ENCODE data around the gene WASL.

Gene WASL

GRCh38 chr7:123715198-123715597 lies 33.6 kb downstream of the WASL start:
- H3K4me3 ChIP-seq (ENCODE audit: low read depth, low read length, poor library complexity, severe bottlenecking) = no peak overlapping the region
- no peaks in the 10 kb centered on the region for H4K20me1 ChIP-seq (ENCODE audit: insufficient read depth, low read length)
- no peak overlapping the region for H3K27ac ChIP-seq (ENCODE audit: low read depth, low read length, poor library complexity, severe bottlenecking)
- no peaks in the 10 kb centered on the region for H3K27me3 ChIP-seq (ENCODE audit: insufficient read depth, low read length)
- H3K79me2 ChIP-seq (ENCODE audit: insufficient read depth, low read length) = peaks cover 4% of the 10 kb centered on the region; the same call in 1 of the 2 replicates
- H2AFZ ChIP-seq (ENCODE audit: low read length) = no peak overlapping the region
- H3K4me2 ChIP-seq (ENCODE audit: low read length) = no peak overlapping the region
- no peak for TF ChIP-seq EZH2 (IDR thresholded peaks at IDR 0.05; ENCODE audit: borderline replicate concordance, low read length)
- TF ChIP-seq, protein P1, sequence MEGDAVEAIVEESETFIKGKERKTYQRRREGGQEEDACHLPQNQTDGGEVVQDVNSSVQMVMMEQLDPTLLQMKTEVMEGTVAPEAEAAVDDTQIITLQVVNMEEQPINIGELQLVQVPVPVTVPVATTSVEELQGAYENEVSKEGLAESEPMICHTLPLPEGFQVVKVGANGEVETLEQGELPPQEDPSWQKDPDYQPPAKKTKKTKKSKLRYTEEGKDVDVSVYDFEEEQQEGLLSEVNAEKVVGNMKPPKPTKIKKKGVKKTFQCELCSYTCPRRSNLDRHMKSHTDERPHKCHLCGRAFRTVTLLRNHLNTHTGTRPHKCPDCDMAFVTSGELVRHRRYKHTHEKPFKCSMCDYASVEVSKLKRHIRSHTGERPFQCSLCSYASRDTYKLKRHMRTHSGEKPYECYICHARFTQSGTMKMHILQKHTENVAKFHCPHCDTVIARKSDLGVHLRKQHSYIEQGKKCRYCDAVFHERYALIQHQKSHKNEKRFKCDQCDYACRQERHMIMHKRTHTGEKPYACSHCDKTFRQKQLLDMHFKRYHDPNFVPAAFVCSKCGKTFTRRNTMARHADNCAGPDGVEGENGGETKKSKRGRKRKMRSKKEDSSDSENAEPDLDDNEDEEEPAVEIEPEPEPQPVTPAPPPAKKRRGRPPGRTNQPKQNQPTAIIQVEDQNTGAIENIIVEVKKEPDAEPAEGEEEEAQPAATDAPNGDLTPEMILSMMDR (IDR thresholded peaks at IDR 0.05; ENCODE audit: low read length) = no peak
- H3K9me3 ChIP-seq (ENCODE audit: low read length) = no peaks in the 10 kb centered on the region
- H3F3A ChIP-seq (ENCODE audit: insufficient read depth, low read length) = no peaks in the 10 kb centered on the region
- H3K9ac ChIP-seq (ENCODE audit: low read length) = no peak overlapping the region
- H3K36me3 ChIP-seq (ENCODE audit: insufficient read depth, low read length) = no peaks in the 10 kb centered on the region
- H3K9me2 ChIP-seq (ENCODE audit: low read depth, low read length) = no peaks in the 10 kb centered on the region
- peaks cover 5% of the 10 kb centered on the region for H3K4me1 ChIP-seq (ENCODE audit: insufficient read depth, low read length, severe bottlenecking)

DNA sequence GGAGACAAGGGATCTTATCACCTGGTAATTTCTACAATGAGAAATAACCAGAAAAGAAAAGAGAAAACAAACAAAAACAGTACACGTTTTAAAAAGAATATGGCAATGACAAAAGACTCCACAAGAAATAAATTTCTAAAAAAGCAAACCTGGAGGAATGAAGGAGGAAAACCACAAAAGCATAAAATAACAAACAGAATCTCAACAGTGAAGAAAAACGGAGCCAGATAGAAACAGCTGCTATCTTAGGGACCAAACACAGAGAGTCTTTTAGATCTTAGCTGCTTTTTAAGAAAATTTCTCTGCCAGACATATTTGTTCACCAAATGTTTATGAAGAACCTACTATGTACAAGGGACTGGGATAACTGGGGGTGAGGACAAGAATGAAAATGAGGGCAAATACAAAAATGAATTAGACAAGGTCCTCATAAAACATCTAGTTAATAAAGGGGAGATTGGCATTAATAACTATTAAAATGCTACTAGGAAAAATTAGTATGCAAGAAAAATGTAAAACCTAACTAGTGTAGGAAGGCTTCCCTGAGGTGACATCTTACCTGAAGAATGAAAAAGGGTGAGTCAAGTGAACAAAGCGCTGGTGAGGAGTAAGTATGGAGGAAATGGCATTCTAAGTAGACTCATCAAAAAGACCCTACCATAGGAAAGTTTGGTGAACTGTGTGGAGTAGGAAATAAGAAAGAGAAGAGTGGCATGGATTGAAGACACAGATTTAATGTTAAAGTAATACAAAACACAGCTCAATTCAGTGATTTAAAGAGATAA lies 34.3 kb downstream of the WASL start:
- Histone ChIP-seq H4K20me1 (ENCODE audit: insufficient read depth, low read length) (no peaks in the 10 kb centered on the region), H3K79me2 (ENCODE audit: insufficient read depth, low read length) (peaks cover 4% of the 10 kb centered on the region; the same call in 1 of the 2 replicates), H3K9ac (ENCODE audit: low read length) (no peak overlapping the region), H2AFZ (ENCODE audit: low read length) (no peak overlapping the region), H3K4me2 (ENCODE audit: low read length) (no peak overlapping the region), H3K27me3 (ENCODE audit: insufficient read depth, low read length) (no peaks in the 10 kb centered on the region), H3F3A (ENCODE audit: insufficient read depth, low read length) (no peaks in the 10 kb centered on the region), H3K4me1 (ENCODE audit: insufficient read depth, low read length, severe bottlenecking) (peaks cover 1% of the 10 kb centered on the region), H3K9me3 (ENCODE audit: low read length) (no peaks in the 10 kb centered on the region), H3K9me2 (ENCODE audit: low read depth, low read length) (no peaks in the 10 kb centered on the region), H3K4me3 (ENCODE audit: low read depth, low read length, poor library complexity, severe bottlenecking) (no peak overlapping the region), H3K36me3 (ENCODE audit: insufficient read depth, low read length) (no peaks in the 10 kb centered on the region), H3K27ac (ENCODE audit: low read depth, low read length, poor library complexity, severe bottlenecking) (no peak overlapping the region)
- TF ChIP-seq, protein P1 (IDR thresholded peaks at IDR 0.05; ENCODE audit: low read length) = no peak
- TF ChIP-seq EZH2 (IDR thresholded peaks at IDR 0.05; ENCODE audit: borderline replicate concordance, low read length) = no peak

DNA sequence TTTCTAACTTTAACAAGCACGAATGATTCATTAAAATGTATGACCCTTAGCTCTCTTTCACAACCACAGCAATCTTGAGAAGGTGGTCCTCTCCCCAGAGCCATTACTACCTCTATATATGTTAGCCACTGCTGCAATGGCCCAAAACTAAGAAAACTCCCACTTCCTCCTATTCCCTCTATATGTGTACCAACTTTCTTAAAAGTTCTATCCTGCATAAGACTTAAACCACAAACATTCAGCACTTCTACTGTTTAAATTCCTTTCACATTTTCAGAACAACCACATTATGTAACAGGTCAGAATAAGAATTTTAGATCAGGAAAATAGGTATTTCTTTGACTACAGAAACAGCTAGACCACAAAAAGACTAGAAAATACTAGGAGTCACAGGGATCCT lies 36.2 kb downstream of the WASL start:
- Histone ChIP-seq H3K9me3 (ENCODE audit: low read length) (no peaks in the 10 kb centered on the region), H3K9me2 (ENCODE audit: low read depth, low read length) (no peaks in the 10 kb centered on the region), H3K4me2 (ENCODE audit: low read length) (no peak overlapping the region), H3K36me3 (ENCODE audit: insufficient read depth, low read length) (peaks cover 11% of the 10 kb centered on the region; the same call in 1 of the 2 replicates), H3K9ac (ENCODE audit: low read length) (no peak overlapping the region), H4K20me1 (ENCODE audit: insufficient read depth, low read length) (no peaks in the 10 kb centered on the region), H3K27me3 (ENCODE audit: insufficient read depth, low read length) (no peaks in the 10 kb centered on the region), H3K4me3 (ENCODE audit: low read depth, low read length, poor library complexity, severe bottlenecking) (no peak overlapping the region), H3F3A (ENCODE audit: insufficient read depth, low read length) (no peaks in the 10 kb centered on the region), H2AFZ (ENCODE audit: low read length) (no peak overlapping the region), H3K4me1 (ENCODE audit: insufficient read depth, low read length, severe bottlenecking) (no peaks in the 10 kb centered on the region), H3K27ac (ENCODE audit: low read depth, low read length, poor library complexity, severe bottlenecking) (no peak overlapping the region), H3K79me2 (ENCODE audit: insufficient read depth, low read length) (peaks cover 4% of the 10 kb centered on the region; the same call in 1 of the 2 replicates)
- no peak for TF ChIP-seq EZH2 (IDR thresholded peaks at IDR 0.05; ENCODE audit: borderline replicate concordance, low read length)
- TF ChIP-seq, protein P1 (IDR thresholded peaks at IDR 0.05; ENCODE audit: low read length) = no peak
